T-helper 9 cell (primary cell): Measurements from ENCODE around the gene TPM2.
A peak's percentile ranks its signal among the peaks of the same experiment; 100 is the strongest.

ENCODE experiments used
- DNase-seq: peaks from one replicate; pipeline ENCODE4 v3.0.0-alpha.2; 2020
- total RNA-seq, 2 donors: gene quantifications; one replicate each; lab custom pipeline; 2026; lab: John Stamatoyannopoulos, UW

The TPM2 gene
- 14.2 to 70.5 reads per million in 2 donors for total RNA-seq

DNA sequence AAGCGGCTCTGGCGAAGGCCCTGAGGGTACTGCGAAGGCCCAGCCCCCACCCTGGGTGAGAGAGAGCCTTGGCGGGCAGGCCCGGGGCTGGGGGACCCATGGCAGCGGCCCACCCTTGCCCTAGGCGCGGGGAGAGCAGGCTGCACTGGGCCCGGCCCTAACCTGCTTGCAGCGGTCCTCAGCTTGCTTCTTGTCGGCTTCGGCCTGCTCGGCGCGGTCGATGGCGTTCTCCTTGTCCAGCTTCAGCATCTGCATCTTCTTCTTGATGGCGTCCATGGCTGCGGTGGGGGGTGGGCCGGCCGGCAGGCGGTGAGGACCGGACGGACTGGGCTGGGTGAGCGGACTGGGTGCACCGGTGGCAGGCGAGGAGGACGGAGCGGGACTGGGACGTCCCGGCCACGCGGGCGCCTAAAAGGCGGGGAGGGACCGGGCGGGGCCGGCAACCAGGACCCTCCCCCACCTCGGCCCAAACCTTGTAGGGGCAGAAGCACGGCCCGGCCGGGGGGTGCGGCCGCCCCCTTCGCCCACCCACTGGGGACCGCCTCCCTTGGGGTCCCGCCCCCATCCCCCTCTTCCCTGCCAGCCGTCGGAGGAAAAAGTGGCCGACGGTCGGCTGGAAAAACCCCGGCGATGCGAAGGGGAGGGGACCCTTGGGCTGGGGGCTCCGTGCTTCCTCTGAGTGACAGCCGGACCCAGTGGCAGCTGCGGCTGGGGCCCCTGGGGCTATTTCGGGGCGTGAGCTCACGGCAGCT, at the start of gene TPM2:
TPM2 (minus strand) TSS at position 384 of the 752 bp plus-strand sequence; CDS start at position 276, 108 bp downstream.
- DNase-seq: no peak

DNA sequence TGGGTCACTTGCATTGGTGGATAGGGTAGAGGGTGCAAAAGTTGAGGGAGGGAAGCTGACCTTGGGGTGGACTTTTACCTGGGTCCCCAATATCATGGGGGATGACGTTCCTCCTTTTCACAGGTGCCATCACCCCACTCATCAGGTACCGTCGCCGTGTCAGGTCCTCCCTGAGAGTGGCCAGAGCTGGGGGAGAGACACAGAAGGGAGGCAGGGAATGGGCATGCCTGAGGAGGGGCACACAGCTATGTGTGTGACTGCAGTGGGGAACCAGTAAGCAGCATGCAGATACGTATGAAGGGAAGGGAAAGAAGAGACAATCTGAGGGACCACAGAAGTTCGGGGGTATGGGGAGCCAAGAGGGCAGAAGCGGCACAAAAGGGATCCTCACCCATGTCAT, 49.2 kb upstream of the TPM2 start:
- no peak for DNase-seq

DNA sequence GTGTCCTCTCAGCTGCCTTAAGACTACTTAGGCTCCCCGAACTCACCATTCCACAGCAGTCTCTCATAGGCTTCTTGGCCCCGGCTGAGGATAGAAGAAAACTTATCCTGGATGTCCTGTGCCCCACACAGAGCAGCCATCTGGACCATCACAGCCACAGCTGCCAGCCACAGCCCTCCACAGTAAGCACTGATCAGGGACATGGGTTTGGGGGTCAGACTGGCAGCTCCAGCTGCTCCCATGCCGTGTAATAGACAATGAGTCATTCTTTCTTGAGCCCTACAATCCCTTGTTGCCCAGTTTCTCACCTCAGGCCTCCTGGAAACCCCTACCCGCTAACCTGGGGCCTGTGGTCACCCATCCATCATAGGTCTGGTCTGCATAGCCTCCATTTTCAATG, 48.5 kb upstream of the TPM2 start:
- DNase-seq: no peak

DNA sequence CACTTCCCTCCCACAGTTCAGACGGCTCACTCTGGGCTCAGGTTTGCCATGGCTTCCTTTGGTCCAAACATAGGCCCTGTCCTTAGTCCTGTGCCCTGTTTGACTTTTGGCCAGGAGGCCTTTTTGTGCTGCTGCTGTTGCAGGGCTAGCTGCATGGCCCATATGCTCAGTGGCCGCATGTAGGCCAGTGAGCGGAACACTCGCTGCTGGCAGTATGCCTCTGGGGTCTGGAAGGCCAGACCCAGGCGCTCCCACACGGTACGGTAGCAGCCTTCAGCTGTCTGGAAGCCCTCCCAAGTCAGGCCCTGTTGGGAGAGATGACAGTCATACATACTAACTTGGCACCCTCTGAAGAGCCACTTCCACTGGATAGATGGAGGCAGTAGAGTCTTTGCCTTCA, 47.4 kb upstream of the TPM2 start:
- no peak for DNase-seq

DNA sequence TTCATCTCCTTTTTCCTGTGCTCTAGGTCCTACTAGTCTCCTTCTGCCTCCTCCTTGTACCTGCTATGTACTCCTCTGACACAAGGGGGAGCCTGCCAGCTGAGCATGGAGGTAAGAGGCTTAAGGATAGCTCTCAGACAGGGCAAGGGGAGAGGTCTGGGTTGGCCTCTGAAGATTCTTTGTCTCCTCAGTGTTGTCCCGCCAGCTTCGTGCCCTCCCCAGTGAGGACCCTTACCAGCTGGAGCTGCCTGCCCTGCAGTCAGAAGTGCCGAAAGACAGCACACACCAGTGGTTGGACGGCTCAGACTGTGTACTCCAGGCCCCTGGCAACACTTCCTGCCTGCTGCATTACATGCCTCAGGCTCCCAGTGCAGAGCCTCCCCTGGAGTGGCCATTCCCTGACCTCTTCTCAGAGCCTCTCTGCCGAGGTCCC, 46.5 kb upstream of the TPM2 start:
- DNase-seq: peak; percentile 39

DNA sequence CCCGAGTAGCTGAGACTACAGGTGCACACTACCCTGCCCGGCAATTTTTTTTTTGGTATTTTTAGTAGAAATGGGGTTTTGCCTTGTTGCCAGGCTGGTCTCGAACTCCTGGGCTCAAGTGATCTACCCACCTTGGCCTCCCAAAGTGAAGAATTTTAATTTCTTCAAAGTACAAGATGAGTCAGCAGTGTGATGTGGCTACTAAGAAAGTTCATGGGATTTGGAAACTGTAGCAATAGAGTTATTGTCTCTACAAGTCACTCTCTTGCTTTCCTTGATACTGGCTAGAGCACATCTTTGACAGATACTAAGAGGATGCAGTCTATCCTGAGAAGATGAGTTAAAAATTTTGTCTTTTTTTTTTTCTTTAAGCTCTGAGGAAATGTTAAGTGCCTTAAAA, 44.4 kb upstream of the TPM2 start:
- DNase-seq: no peak

DNA sequence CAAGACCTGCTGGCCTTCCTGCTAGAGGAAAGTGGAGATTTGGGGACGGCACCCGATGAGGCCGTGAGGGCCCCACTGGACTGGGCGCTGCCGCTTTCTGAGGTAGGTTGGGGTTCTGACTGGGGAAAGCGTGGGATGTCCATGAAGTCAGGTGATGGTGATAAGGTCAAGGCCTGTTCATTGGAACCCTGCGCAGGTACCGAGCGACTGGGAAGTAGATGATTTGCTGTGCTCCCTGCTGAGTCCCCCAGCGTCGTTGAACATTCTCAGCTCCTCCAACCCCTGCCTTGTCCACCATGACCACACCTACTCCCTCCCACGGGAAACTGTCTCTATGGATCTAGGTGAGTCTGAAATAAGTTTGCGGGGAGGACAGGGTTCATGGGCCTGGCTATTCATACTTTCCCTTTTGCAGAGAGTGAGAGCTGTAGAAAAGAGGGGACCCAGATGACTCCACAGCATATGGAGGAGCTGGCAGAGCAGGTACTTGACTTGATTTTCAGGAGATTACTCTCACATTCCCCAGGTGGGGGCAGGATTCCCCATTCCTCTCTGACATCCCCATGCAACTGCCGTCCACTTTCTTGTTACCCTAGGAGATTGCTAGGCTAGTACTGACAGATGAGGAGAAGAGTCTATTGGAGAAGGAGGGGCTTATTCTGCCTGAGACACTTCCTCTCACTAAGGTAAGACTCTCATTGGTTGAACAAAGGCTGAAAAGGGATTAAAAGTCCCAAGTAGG, 43.2 kb upstream of the TPM2 start:
- DNase-seq: no peak

DNA sequence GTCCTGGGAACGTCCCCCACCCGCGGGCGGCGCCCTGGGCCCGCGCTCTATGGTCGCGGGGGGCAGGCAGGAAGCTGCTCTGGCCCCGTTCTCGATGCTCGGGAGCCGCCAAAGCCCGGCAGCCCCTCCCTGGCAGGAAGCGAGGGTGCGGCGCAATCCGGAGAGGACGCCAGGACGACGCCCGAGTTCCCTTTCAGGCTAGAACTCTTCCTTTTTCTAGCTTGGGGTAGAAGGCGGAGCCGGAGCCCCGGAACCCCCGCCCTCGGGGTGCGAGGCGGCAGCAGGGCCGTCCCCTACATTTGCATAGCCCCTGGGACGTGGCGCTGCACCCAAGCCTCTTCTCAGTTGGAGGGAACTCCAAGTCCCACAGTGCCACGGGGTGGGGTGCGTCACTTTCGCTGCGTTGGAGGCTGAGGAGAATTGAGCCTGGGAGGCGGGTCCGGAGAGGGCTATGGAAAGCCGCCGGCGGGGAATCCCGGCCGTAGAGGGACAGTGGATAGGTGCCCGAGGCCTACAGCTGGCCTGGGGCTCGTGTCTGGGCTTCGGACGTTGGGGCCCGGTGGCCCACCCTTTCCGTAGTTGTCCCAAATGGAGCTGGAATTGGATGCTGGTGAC, 42.6 kb upstream of the TPM2 start, which contains the start of the genes CREB3 and TLN1:
CREB3 (plus strand) TSS at position 482 of the 615 bp plus-strand sequence; CDS start at position 589, 107 bp downstream.
TLN1 (minus strand) TSS at position 11 of the 615 bp plus-strand sequence. CDS start 6,501 bp downstream, outside the sequence.
- DNase-seq: peak; percentile 89

DNA sequence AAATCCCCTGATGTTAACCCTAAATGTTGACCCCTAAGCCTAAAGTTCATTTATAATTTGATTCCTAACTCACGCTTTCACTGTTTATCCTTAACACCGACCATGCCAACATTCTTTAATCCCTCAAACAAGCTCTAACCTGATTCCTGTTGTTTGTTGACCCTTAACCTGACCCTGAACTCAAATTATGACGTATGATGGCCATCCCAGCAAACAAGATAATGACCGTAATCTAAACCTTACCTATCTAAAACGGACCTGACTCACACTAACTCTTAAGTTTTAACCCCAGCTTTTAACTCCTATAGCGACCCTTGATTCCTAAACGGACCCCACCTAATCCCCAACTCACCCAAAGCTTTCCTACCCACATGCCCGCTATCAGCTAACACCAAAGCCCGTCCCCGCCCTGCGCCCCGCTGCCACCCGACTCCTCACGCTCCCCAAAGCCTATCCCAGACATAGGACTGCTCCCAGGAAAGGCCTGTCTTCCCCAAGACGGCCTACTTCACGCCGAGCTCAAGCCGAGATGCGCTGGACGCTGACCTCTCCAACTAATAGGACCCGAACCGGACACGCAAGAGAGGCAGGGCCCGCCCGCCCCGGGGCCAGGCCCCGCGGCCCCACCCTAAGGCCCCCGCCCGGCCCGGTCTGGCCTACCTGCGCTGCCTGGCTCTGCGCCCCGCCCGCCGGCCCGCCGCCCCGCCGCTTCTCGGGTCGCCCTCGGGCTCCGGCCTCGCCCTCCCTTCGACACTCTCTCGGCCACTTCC, 41.9 kb upstream of the TPM2 start:
- DNase-seq: no peak

DNA sequence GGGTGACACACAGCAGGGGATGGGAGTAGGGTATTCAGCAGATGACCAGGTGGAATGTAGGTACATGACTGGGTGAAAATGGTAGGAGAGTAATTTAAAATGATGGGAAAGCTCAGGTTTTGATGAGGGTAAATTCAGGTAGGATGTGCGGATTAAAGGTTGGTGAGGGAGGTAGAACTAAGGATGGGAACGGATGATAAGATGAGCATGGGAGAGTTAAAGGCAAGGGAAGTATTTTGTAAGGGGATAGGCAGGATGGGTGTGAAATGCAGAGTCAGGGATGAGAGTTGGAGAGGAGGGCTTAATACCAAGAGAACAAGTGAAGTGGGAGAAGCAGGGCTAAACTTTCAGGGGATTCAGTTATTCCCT, 40.7 kb upstream of the TPM2 start:
- no peak for DNase-seq

DNA sequence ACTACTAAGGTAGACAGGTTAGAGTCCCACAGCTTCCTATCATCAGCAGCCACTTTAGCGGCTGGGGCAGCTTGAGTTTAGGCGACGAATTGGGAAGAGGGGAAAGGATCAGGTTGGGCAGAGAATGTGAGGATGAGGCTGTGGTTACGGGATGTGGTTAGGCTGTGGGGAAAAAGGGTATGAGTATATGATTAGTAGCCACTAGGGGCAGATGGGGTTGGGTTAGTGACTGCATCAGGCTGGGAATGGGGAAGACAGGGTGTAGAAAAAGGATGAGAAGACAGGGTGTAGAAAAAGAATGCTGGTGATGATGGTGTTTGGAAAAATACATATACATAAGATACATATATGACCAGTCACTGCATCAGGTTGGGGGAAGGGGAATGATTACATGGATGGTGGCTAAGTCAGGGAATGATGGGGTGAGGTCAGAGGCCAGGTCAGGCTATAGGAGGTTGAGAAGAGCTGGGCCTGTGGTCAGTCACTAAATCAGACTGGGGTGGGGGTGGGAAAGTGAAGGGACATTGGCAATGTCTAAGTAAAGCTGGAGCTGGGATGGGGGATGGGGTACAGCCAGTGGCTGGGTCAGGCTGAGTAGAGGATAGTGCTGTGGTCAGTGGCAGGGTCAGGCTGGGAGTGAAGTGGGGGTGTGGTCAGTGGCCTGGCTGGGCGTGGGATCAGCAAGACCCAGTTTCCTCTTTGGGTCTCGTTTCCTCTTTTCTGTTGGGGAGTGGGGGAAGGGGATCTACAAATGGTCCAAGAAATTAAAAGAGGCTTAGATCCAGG, 40.2 kb upstream of the TPM2 start:
- peak; percentile 25 for DNase-seq

DNA sequence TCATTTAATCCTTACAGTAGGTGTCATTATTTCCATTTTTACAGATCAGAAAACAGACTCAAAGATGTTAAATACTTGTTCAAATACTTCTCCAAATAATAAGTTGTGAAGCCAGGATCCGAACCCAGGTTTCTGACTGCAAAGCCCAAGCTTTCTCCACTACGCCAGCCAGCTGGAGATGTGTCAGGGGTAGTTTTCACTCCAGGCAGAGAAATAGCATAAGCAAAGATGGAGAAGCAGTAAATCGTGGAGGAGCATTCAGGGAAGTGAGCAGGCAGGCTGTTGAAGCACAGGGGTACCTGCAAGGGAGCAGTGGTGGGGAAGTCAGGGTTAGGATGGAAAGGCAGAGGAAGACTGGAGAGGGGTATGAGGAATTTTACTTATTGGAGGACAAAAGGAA, 39.4 kb upstream of the TPM2 start:
- no peak for DNase-seq

DNA sequence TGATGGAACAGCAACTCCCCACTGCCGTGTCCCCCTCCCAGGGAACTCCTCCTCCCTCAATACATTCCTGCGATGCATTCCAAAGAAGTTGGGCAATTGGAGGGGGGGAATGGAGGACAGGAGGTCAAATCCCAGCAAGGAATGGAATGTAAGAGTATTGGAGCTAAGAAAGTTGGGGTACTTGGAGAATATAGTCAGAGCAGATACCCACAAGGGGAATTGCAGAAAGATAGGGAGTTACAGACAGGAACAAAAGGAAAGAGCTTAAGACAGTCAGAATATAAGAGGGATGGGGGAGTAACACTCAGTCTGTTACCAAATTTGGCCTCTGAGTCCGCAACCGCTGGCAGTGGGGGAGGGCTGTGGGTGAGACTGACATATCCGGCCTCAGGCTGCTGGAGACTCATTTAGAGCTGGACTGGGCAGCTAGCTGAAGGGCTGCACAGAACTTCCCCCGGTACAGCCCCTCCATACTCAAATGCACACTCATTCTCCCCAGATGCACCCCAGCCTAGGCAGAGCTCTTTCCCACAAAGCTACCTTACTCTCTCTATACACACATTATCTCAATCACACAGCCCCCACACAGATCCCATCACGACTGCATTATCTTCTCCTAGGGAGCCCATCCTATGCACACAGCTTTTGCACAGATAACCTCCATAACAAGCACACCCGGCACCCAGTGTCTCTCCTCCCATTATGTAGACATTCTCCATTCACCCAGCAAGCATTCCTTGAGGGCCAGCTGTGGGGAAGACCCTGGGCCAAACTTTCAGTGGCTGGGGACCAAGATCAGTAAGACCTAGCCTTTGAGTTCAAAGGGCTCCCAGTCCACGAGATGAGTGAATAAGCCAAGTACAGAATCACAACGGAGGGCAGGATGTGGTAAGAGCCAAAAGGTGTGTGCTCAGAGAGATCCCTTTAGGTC, 38.6 kb upstream of the TPM2 start:
- DNase-seq: no peak

DNA sequence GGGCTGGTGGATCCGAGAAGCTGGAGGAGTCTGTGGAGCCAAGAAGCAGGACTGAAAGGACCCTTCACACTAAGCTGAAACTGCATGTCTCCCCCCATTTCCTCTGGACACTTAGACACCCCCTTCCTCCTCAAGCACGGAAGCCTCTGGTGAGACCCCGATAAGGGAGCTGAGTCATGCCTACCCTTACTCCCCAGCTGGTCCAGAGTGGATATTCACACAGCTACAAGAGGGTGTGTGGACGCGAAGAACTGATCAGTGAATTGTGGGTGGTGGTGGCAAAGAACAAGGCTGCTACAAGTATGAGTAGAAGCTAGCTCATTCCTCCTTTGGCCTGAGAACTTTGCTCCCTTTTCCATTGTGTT, 37.9 kb upstream of the TPM2 start:
- DNase-seq: no peak

DNA sequence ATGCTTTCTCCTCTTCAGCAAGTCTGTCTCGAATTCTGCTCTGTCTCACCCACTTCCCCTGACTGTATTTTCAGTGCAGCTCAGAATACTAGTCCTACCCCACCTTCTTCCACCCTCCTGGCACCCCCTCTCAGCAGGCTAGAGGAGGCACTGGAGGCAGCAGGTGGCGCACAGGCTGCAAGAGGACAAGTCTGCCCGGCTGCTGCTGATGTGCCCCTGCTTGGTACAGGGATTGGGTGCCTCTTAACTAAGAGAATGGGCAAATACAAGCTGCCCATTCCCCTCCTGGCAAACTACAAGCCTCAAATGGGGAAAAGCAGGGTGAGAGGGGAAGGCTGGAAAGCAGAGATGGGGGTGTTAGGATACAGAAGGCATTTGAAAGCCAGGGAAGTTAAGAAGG, 37.2 kb upstream of the TPM2 start:
- DNase-seq: no peak

DNA sequence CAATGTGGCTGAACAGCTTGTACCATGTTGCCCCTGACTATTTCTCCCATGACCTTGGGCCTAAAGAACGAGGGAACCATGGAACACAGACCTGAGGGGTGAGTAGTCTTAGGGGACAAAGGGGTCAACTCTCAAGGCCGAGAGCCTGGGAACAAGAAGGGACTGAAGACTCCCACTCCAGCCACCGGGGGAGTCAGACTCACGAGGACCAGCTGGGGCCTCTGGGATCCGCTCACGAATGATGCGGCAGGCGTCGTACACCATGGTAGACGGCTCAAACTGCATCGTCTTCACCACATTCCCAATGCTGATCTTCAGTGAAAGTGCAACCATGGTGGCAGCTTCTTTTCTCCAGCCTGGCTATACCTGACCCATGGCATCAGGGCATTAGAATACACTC, 35.6 kb upstream of the TPM2 start:
- no peak for DNase-seq

DNA sequence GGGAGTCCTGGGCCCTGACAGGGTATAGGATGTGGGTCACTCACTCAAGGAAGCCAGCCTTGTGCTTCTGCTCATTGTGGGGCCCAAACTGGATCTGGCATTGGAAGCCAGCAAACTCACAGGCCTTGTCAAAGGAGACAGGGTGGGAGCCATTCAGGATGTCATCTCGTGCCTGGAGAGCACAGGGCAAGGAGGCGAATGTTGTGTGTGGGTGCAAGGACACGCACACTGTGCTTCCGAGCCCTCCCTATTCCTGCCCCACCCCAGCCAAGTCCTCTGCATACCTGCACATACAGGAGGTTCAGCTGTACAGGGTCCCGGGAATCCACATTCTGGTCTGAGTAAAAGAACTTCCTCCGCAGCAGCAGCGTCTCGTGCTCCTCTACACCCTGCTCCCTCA, 34.2 kb upstream of the TPM2 start:
- DNase-seq: no peak

DNA sequence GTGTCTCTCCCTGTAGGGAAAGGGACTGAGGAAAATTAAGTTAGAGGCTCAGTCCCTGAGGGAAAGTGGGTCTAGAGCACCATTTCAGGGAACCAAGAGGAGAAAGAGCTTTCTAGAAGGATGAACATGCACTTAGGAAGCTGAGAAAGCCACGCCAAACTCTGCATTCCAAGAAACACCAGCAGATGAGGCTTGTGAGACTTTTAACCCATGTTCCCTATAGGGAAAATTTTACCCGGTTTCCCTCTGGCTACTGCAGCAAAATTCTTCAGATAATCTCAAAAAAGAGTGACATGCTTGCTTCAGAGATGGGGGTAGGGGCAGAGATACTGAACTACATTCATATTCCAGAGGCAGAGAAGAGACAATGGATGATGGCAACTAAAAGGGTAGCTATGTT, 33.7 kb upstream of the TPM2 start:
- no peak for DNase-seq

DNA sequence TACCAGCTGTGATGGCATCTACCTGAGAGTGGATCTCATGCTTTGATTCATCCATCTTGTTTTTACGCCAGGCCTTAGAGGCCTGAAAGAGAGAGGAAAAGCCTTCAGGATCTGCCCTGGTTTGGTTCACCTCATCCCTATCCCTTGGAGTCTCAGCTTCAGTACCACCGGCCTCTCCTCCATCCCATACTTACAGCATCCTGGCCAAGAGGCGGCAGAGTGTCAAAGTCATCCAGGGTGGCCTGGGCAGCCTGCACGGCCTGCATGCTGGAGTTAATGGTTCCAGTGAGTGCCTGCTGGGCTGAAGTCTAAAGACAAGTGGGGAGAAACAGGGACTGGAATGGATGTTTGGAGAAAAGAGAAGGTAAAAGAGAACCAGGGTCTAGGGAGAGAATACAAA, 29.8 kb upstream of the TPM2 start:
- no peak for DNase-seq

DNA sequence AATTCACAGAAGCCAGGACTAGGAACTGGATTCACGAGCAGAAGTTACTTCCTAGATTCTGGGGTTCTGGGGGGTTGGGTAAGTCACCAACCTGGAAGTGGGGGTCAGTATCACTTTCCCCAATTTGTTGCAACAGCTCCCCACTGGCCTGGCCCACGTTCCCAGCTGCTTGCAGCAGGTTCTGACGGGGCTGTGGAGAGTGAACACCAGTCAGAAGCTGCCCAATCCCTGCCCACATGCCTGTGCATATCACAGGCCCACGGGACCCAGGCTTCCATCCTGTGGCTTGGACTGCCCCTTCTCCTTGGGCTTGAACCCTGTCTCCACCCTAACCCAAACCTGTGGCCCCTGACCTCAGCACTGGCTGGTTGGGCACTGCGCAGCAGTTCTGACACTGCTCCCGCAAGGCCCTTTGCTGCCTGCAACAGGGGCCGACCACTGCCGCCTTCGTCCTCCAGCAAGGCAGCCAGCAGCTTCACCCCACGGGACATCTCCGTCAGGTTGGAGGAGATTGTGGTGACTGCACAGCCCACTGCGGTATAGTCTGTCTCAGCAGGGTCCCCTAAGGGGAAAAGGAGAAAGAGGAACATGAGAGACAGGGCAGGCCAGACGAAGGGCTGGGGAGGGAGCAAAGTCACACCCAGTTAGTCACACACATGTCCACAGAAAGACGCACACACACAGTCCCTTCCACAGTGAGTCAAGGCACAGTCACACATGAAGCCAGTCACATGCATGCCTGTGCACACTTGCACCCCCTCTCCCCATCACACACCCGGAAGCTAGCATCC, 29.2 kb upstream of the TPM2 start:
- DNase-seq: no peak
